SK-N-SH (cell line): ENCODE data around the gene CRTC3. TPM values are rescaled to one million over a fixed set of nuclear protein-coding genes. Genes with fewer than 3 reads are reported as not detected.

Source experiments
- CTCF ChIA-PET: fragments of 300-600, 350-600 bp; formaldehyde crosslinking; extraction: SDS; loops from one replicate; lab custom pipeline; 2021; lab: Yijun Ruan, JAX
- POLR2A ChIA-PET: fragments of 350-600 bp; sonication (Branson Sonifier 250); formaldehyde crosslinking; extraction: SDS; loops from one replicate; lab custom pipeline; 2020; ENCODE audit warnings: antibody characterized with exemption, inconsistent platforms; lab: Yijun Ruan, JAX
- DNase-seq: peaks from one replicate; pipeline ENCODE4 v3.0.0; 2012
- H2AFZ ChIP-seq: fragments of 200-600 bp; sonication (generic); 2 replicates; pipeline ENCODE4 v1.8.1; 2016; ENCODE audit warnings: antibody characterized with exemption, mild to moderate bottlenecking, low read depth
- H3F3A ChIP-seq: fragments of 200-600 bp; sonication (generic); replicated peaks from 2 replicates; pipeline ENCODE3; 2016; ENCODE audit warnings: antibody characterized with exemption, mild to moderate bottlenecking; ENCODE audit not compliant: insufficient read depth
- H3K27ac ChIP-seq, 2 experiments: fragments of 200-500 bp in 1 of 2; fragments of 200-600 bp in 1 of 2; sonication (Bioruptor generic) in 1 of 2; sonication (generic), shearing (Covaris generic) in 1 of 2; 2 replicates each; pipeline versions ENCODE4 v1.5.1 to v1.6.1; 2014 to 2016; ENCODE audit warnings: low read depth in 2 of 2, inconsistent platforms in 1 of 2, low read length in 1 of 2, mild to moderate bottlenecking in 1 of 2, mixed read lengths in 1 of 2
- H3K27me3 ChIP-seq: fragments of 200-600 bp; sonication (generic), shearing (Covaris generic); 2 replicates; pipeline ENCODE4 v1.6.1; 2016; ENCODE audit warnings: mixed run types; ENCODE audit not compliant: insufficient read depth
- H3K36me3 ChIP-seq, 2 experiments: fragments of 200-500 bp in 1 of 2; fragments of 200-600 bp in 1 of 2; sonication (Bioruptor generic) in 1 of 2; sonication (generic) in 1 of 2; replicated peaks in 1 of 2; 2 replicates each; pipeline versions ENCODE3 to v1.5.1; 2014 to 2016; ENCODE audit warnings: low read length in 1 of 2, mild to moderate bottlenecking in 1 of 2; ENCODE audit not compliant: insufficient read depth in 2 of 2, control insufficient read depth in 1 of 2
- H3K4me1 ChIP-seq, 2 experiments: fragments of 200-500 bp in 1 of 2; fragments of 200-600 bp in 1 of 2; sonication (Bioruptor generic) in 1 of 2; sonication (generic), shearing (Covaris generic) in 1 of 2; 2 replicates each; pipeline versions ENCODE4 v1.5.1 to v1.6.1; 2014 to 2016; ENCODE audit warnings: low read depth in 1 of 2, low read length in 1 of 2, mixed run types in 1 of 2; ENCODE audit not compliant: insufficient read depth in 2 of 2, control insufficient read depth in 1 of 2
- H3K4me2 ChIP-seq: fragments of 200-600 bp; sonication (generic), shearing (Covaris generic); 2 replicates; pipeline ENCODE4 v1.6.1; 2017; ENCODE audit warnings: mixed run types
- H3K4me3 ChIP-seq, 2 experiments: fragments of 200-500 bp in 1 of 2; fragments of 200-600 bp in 1 of 2; sonication (Bioruptor generic) in 1 of 2; sonication (generic), shearing (Covaris generic) in 1 of 2; 2 replicates each; pipeline versions ENCODE4 v1.5.1 to v1.8.1; 2014 to 2016; ENCODE audit warnings: low read depth in 2 of 2, inconsistent platforms in 1 of 2, low read length in 1 of 2, mild to moderate bottlenecking in 1 of 2, mixed read lengths in 1 of 2, moderate library complexity in 1 of 2
- H3K79me2 ChIP-seq: fragments of 200-600 bp; sonication (generic); 2 replicates; pipeline ENCODE4 v1.8.1; 2017; ENCODE audit warnings: mild to moderate bottlenecking; ENCODE audit not compliant: insufficient read depth
- H3K9ac ChIP-seq: fragments of 200-600 bp; sonication (generic); 2 replicates; pipeline ENCODE4 v1.6.1; 2017; ENCODE audit warnings: mixed run types
- H3K9me2 ChIP-seq: fragments of 200-600 bp; sonication (generic); 2 replicates; pipeline ENCODE4 v1.6.1; 2017; ENCODE audit warnings: mixed run types
- H3K9me3 ChIP-seq: fragments of 200-600 bp; sonication (generic); 2 replicates; pipeline ENCODE4 v1.6.1; 2017; ENCODE audit warnings: mixed run types, mild to moderate bottlenecking, moderate library complexity
- H4K20me1 ChIP-seq: fragments of 200-600 bp; sonication (generic); 2 replicates; pipeline ENCODE4 v1.6.1; 2017; ENCODE audit warnings: mild to moderate bottlenecking, mixed run types; ENCODE audit not compliant: insufficient read depth
- CHD2 ChIP-seq: fragments of 150-350 bp; IDR thresholded peaks from 2 replicates; pipeline ENCODE4 v1.6.1; 2018; ENCODE audit warnings: low read length; ENCODE audit not compliant: partially characterized antibody
- ELF1 ChIP-seq: IDR thresholded peaks from 2 replicates; pipeline ENCODE4 v1.4.0; 2012
- FOSL2 ChIP-seq: IDR thresholded peaks from 2 replicates; pipeline ENCODE4 v1.4.0; 2012; ENCODE audit warnings: low read depth, mild to moderate bottlenecking, moderate library complexity, borderline replicate concordance
- FOXJ3 ChIP-seq: sonication (generic); formaldehyde crosslinking; IDR thresholded peaks from 2 replicates; pipeline ENCODE4 v1.5.1; 2020; ENCODE audit warnings: mild to moderate bottlenecking, missing genetic modification reagents
- FOXM1 ChIP-seq: IDR thresholded peaks from 2 replicates; pipeline ENCODE4 v1.4.0; 2012; ENCODE audit warnings: low read depth, mild to moderate bottlenecking
- GABPA ChIP-seq: IDR thresholded peaks from 2 replicates; pipeline ENCODE4 v1.4.0; 2012; ENCODE audit warnings: low read depth, mild to moderate bottlenecking
- IRF3 ChIP-seq: fragments of 150-350 bp; IDR thresholded peaks from 2 replicates; pipeline ENCODE4 v1.6.1; 2016; ENCODE audit warnings: mild to moderate bottlenecking, low read depth, low read length
- MEF2A ChIP-seq: IDR thresholded peaks from 2 replicates; pipeline ENCODE4 v1.4.0; 2012; ENCODE audit warnings: low read depth, borderline replicate concordance
- MXI1 ChIP-seq: IDR thresholded peaks from 2 replicates; pipeline ENCODE4 v1.6.1; 2012; ENCODE audit warnings: mild to moderate bottlenecking, low read depth, low read length, improper control_type of control experiment
- PBX3 ChIP-seq: IDR thresholded peaks from 2 replicates; pipeline ENCODE4; 2012
- RCOR1 ChIP-seq: fragments of 150-350 bp; IDR thresholded peaks from 2 replicates; pipeline ENCODE4 v1.6.1; 2017; ENCODE audit warnings: antibody characterized with exemption, low read length
- RFX5 ChIP-seq: IDR thresholded peaks from 2 replicates; pipeline ENCODE4 v1.6.1; 2012; ENCODE audit warnings: mild to moderate bottlenecking, improper control_type of control experiment, low read length
- TAF1 ChIP-seq: IDR thresholded peaks from 2 replicates; pipeline ENCODE4 v1.6.1; 2012; ENCODE audit warnings: low read depth, mild to moderate bottlenecking, low read length, moderate library complexity, borderline replicate concordance
- TCF12 ChIP-seq: IDR thresholded peaks from 2 replicates; pipeline ENCODE4 v1.4.0; 2012
- TEAD4 ChIP-seq: IDR thresholded peaks from 2 replicates; pipeline ENCODE4 v1.4.0; 2012; ENCODE audit warnings: mild to moderate bottlenecking, borderline replicate concordance; ENCODE audit not compliant: insufficient read depth
- USF2 ChIP-seq: fragments of 150-350 bp; IDR thresholded peaks from 2 replicates; pipeline ENCODE4 v1.6.1; 2017; ENCODE audit warnings: antibody characterized with exemption, low read length, low read depth, borderline replicate concordance
- ZBTB33 ChIP-seq: IDR thresholded peaks from 2 replicates; pipeline ENCODE4 v1.4.0; 2012; ENCODE audit warnings: low read depth, borderline replicate concordance
- WGBS: methylation state at CpG from one replicate; pipeline ENCODE4 v1.1.6; 2017; ENCODE audit warnings: low lambda C conversion rate; 5-methylcytosine and 5-hydroxymethylcytosine counted together
- polyA plus RNA-seq, 3 experiments: library from polyadenylated mRNA; depleted of rRNA; stranded (reverse); fragments of >200 nt; gene quantifications; 2 replicates each; pipeline ENCODE4 v1.2.3, GENCODE V29; 2012

Gene CRTC3
- polyA plus RNA-seq, 1 of the 3 experiments (the other 2 are of a cell fraction) = 16.7 TPM

GRCh38 chr15:90520365-90520764, 9.4 kb upstream of the CRTC3 start:
- H3K36me3 ChIP-seq = no peaks in the 10 kb centered on the region
- H3K27me3 ChIP-seq = no peaks in the 10 kb centered on the region
- H3K9me2 ChIP-seq = no peaks in the 10 kb centered on the region
- H3K4me3 ChIP-seq = no peak overlapping the region
- H3K27ac ChIP-seq = peak overlapping the region in 1 of 2 experiments; percentile 92; a peak in 2 of 4 replicates
- POLR2A ChIA-PET = no interaction called here
- no peak for TF ChIP-seq FOXM1
- no peak for TF ChIP-seq USF2
- no peak for TF ChIP-seq TCF12
- no peak for TF ChIP-seq GABPA
- TF ChIP-seq FOXJ3 (CRISPR knock-in tag) = no peak
- no peak for TF ChIP-seq IRF3
- TF ChIP-seq RCOR1 = no peak
- TF ChIP-seq, all 33 proteins: peak for 0
- H3F3A ChIP-seq = peaks cover 26% of the 10 kb centered on the region
- H3K79me2 ChIP-seq = no peaks in the 10 kb centered on the region
- CTCF ChIA-PET = interaction anchor here (0.9 to 1.8 kb wide), 4 partner anchors 39 to 366 kb away, joined by 3 to 5 read pairs (median 4); no protein-coding TSS in a partner anchor
- H4K20me1 ChIP-seq = no peaks in the 10 kb centered on the region
- DNase-seq = no peak
- WGBS = 96% methylated on average over 5 of the region's 5 CpGs
- peak overlapping the region; percentile 45; the same call in 1 of the 2 replicates for H3K9ac ChIP-seq
- H3K4me1 ChIP-seq = peaks cover 0 to 9% of the 10 kb centered on the region in 2 experiments; a peak in 1 of 4 replicates
- H2AFZ ChIP-seq = peak overlapping the region; percentile 71
- H3K4me2 ChIP-seq = no peak overlapping the region
- no peaks in the 10 kb centered on the region for H3K9me3 ChIP-seq

GRCh38 chr15:90523373-90523772, 6.3 kb upstream of the CRTC3 start:
- H3K36me3 ChIP-seq = no peaks in the 10 kb centered on the region
- no peaks in the 10 kb centered on the region for H3K9me2 ChIP-seq
- H3K9ac ChIP-seq = no peak overlapping the region
- peaks cover 29% of the 10 kb centered on the region for H3F3A ChIP-seq
- 94% methylated on average over 3 of the region's 3 CpGs for WGBS
- H3K27ac ChIP-seq = no peak overlapping the region
- peaks cover 0 to 9% of the 10 kb centered on the region in 2 experiments; a peak in 1 of 4 replicates for H3K4me1 ChIP-seq
- no peaks in the 10 kb centered on the region for H3K9me3 ChIP-seq
- no peak overlapping the region for H3K4me2 ChIP-seq
- no peaks in the 10 kb centered on the region for H3K27me3 ChIP-seq
- no peak overlapping the region for H2AFZ ChIP-seq
- H3K4me3 ChIP-seq = no peak overlapping the region
- CTCF ChIA-PET = no interaction called here
- no peaks in the 10 kb centered on the region for H4K20me1 ChIP-seq
- POLR2A ChIA-PET = no interaction called here
- DNase-seq = no peak
- TF ChIP-seq MXI1 = no peak
- TF ChIP-seq USF2 = no peak
- no peak for TF ChIP-seq ELF1
- TF ChIP-seq IRF3 = no peak
- TF ChIP-seq FOSL2 = no peak
- no peak for TF ChIP-seq TEAD4
- TF ChIP-seq FOXM1 = no peak
- no peak for TF ChIP-seq MEF2A
- no peak for TF ChIP-seq PBX3
- TF ChIP-seq TAF1 = no peak
- TF ChIP-seq RFX5 = no peak
- no peak for TF ChIP-seq CHD2
- no peak for TF ChIP-seq FOXJ3 (CRISPR knock-in tag)
- TF ChIP-seq ZBTB33 = no peak
- no peak for TF ChIP-seq RCOR1
- no peaks in the 10 kb centered on the region for H3K79me2 ChIP-seq
